ENCODE results near the gene PTCD2. TPM values are rescaled to one million over a fixed set of nuclear protein-coding genes. Genes with fewer than 3 reads are reported as not detected.

PTCD2 gene
- total and polyA plus RNA-seq, 2 donors (not counting 3 experiments of a cell fraction or from before 2014, with no cell fraction given), result 4.3 to 6.7 TPM

- dilution Hi-C loops (cut with MboI; ENCODE audit: extremely low pct_ligation_motif_present, low sequenced_read_pairs) (no loop called here), intact Hi-C loops (cut with micrococcal nuclease) (no loop called here)
- ChIA-PET CTCF (interaction anchor here (1.0 to 1.5 kb wide), 5 partner anchors 10 to 273 kb away, joined by 3 to 6 read pairs (median 3); no protein-coding TSS in a partner anchor), POLR2A (interaction anchor here (0.7 kb wide), 1 partner anchor 27 kb away, joined by 7 read pairs; the partner anchor contains the start of genes MRPS27 and PTCD2)
- DNase-seq (ENCODE audit: low read depth, low spot score) (no peak), FAIRE-seq (no peak)
- Histone ChIP-seq H4K20me1 (replicated peaks; ENCODE audit: control insufficient read depth, extremely low read depth, insufficient read depth, low read length) (no peaks in the 10 kb centered on the region), H3K4me2 (ENCODE audit: insufficient read depth, low read length) (no peak overlapping the region), H3K27ac (ENCODE audit: insufficient read depth, low read depth, low read length) (no peak overlapping the region), H3K27me3 (ENCODE audit: control insufficient read depth in 2 of 2, insufficient read depth in 2 of 2, low read length in 2 of 2) (no peaks in the 10 kb centered on the region), H3K9me3 (replicated peaks; ENCODE audit: control insufficient read depth, insufficient read depth, low read length) (no peaks in the 10 kb centered on the region), H3K9ac (replicated peaks; ENCODE audit: extremely low read depth, insufficient read depth, low read length) (no peak overlapping the region), H2AFZ (ENCODE audit: low read depth, low read length) (no peak overlapping the region), H3K9me1 (replicated peaks; ENCODE audit: control insufficient read depth, extremely low read depth, insufficient read depth, low read length) (no peaks in the 10 kb centered on the region), H3K36me3 (ENCODE audit: control insufficient read depth in 2 of 2, extremely low read depth in 1 of 2, insufficient read depth in 2 of 2, low read length in 2 of 2) (peaks cover 2 to 4% of the 10 kb centered on the region in 2 experiments), H3K79me2 (ENCODE audit: control insufficient read depth, insufficient read depth, low read length) (peaks cover 2% of the 10 kb centered on the region), H3K4me3 (replicated peaks in 1 of 3; ENCODE audit: insufficient read depth in 1 of 3, low read depth in 1 of 3, low read length in 3 of 3) (no peak overlapping the region), H3K4me1 (ENCODE audit: control insufficient read depth, extremely low read depth, insufficient read depth, low read length) (no peaks in the 10 kb centered on the region)
- BruUV-seq (replicated peaks), result no TSS peak
- no peak for TF ChIP-seq POLR2AphosphoS5 (IDR thresholded peaks at IDR 0.05; ENCODE audit: insufficient read depth, low read depth, low read length)
Observed at GRCh38 chr5:72292411-72292810, 27.8 kb upstream of the PTCD2 start.

DNA sequence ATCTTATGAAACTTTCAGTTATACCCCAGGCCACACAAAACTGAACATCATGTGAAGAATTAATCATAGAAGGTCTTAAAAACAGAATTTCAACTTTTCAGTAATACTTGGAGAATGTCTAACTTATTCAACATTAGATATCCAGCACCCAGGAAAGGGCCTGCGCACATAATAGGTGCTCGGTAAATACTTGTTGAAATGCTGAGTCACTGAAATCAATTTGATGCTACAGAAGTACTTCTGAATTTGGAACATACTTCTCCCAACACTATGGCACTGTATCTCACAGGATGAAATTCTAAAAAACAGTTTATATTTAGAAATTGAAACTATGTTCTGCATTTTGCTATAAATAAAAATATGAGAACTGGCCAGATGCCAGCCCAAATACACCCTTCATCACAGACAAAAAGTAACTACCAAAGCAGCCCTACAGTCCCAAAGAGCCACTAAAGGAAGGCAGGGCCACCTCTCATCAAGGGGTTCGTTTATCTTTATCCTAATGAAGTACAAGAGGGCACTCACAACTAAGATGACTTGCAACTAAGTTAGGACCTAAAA, 26.6 kb upstream of the PTCD2 start:
- no peak overlapping the region for H2AFZ ChIP-seq (ENCODE audit: low read depth, low read length)
- peaks cover 2 to 4% of the 10 kb centered on the region in 2 experiments for H3K36me3 ChIP-seq (ENCODE audit: control insufficient read depth in 2 of 2, extremely low read depth in 1 of 2, insufficient read depth in 2 of 2, low read length in 2 of 2)
- no peak overlapping the region for H3K27ac ChIP-seq (ENCODE audit: insufficient read depth, low read depth, low read length)
- no peaks in the 10 kb centered on the region for H4K20me1 ChIP-seq (replicated peaks; ENCODE audit: control insufficient read depth, extremely low read depth, insufficient read depth, low read length)
- H3K27me3 ChIP-seq (ENCODE audit: control insufficient read depth in 2 of 2, insufficient read depth in 2 of 2, low read length in 2 of 2), result no peaks in the 10 kb centered on the region
- intact Hi-C loops (cut with micrococcal nuclease) (no loop called here), dilution Hi-C loops (cut with MboI; ENCODE audit: extremely low pct_ligation_motif_present, low sequenced_read_pairs) (no loop called here)
- no peak for FAIRE-seq
- BruUV-seq (replicated peaks), result no TSS peak
- POLR2A ChIA-PET, result no interaction called here
- H3K9me3 ChIP-seq (replicated peaks; ENCODE audit: control insufficient read depth, insufficient read depth, low read length), result no peaks in the 10 kb centered on the region
- H3K4me2 ChIP-seq (ENCODE audit: insufficient read depth, low read length), result no peak overlapping the region
- no peaks in the 10 kb centered on the region for H3K9me1 ChIP-seq (replicated peaks; ENCODE audit: control insufficient read depth, extremely low read depth, insufficient read depth, low read length)
- H3K4me3 ChIP-seq (replicated peaks in 1 of 3; ENCODE audit: insufficient read depth in 1 of 3, low read depth in 1 of 3, low read length in 3 of 3), result no peak overlapping the region
- peaks cover 3% of the 10 kb centered on the region for H3K79me2 ChIP-seq (ENCODE audit: control insufficient read depth, insufficient read depth, low read length)
- DNase-seq (ENCODE audit: low read depth, low spot score), result no peak
- no peak overlapping the region for H3K9ac ChIP-seq (replicated peaks; ENCODE audit: extremely low read depth, insufficient read depth, low read length)
- H3K4me1 ChIP-seq (ENCODE audit: control insufficient read depth, extremely low read depth, insufficient read depth, low read length), result no peaks in the 10 kb centered on the region
- CTCF ChIA-PET, result interaction anchor here (1.4 to 1.5 kb wide), 2 partner anchors 11 to 15 kb away, joined by 6 read pairs; no protein-coding TSS in a partner anchor
- TF ChIP-seq GATA2 (IDR thresholded peaks at IDR 0.05; ENCODE audit: insufficient read depth, insufficient read length, low read depth, low read length), result no peak
- TF ChIP-seq, protein P1, sequence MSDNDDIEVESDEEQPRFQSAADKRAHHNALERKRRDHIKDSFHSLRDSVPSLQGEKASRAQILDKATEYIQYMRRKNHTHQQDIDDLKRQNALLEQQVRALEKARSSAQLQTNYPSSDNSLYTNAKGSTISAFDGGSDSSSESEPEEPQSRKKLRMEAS (IDR thresholded peaks at IDR 0.05; ENCODE audit: insufficient read depth, insufficient read length), result no peak
- TF ChIP-seq FOS (IDR thresholded peaks at IDR 0.05; ENCODE audit: borderline replicate concordance, insufficient read depth, low read length), result no peak
- no peak for TF ChIP-seq JUN (IDR thresholded peaks at IDR 0.05; ENCODE audit: borderline replicate concordance, insufficient read depth, insufficient read length, low read depth)
- no peak for TF ChIP-seq POLR2A (IDR thresholded peaks at IDR 0.05; ENCODE audit: low read depth, low read length)
- TF ChIP-seq EZH2 (IDR thresholded peaks at IDR 0.05; ENCODE audit: borderline replicate concordance, low read depth, low read length, severe bottlenecking), result no peak
- TF ChIP-seq MYC (IDR thresholded peaks at IDR 0.05; ENCODE audit: low read depth, low read length), result no peak
- no peak for TF ChIP-seq POLR2AphosphoS5 (IDR thresholded peaks at IDR 0.05; ENCODE audit: insufficient read depth, low read depth, low read length)
- TF ChIP-seq CTCF (IDR thresholded peaks at IDR 0.05; ENCODE audit: extremely low read depth in 1 of 2, insufficient read depth in 1 of 2, low read depth in 1 of 2, low read length in 2 of 2), result no peak
